Fibroblast of pulmonary artery (primary cell): ENCODE data around the gene MAN2A1.
A peak's percentile ranks its signal among the peaks of the same experiment; 100 is the strongest.

ENCODE experiments used
- DNase-seq: peaks from one replicate; pipeline ENCODE4 v3.0.0-alpha.2; 2010; ENCODE audit warnings: low read depth
- H3K4me3 ChIP-seq: replicated peaks from 2 replicates; pipeline ENCODE4 v1.5.1; 2011; ENCODE audit warnings: low read depth, mild to moderate bottlenecking, control low read depth, low read length, moderate library complexity
- CTCF ChIP-seq: IDR thresholded peaks from 2 replicates; pipeline ENCODE4 v1.5.1; 2011; ENCODE audit warnings: mild to moderate bottlenecking, control low read depth, low read length, inconsistent platforms; ENCODE audit errors: missing control alignments

MAN2A1 gene

DNA sequence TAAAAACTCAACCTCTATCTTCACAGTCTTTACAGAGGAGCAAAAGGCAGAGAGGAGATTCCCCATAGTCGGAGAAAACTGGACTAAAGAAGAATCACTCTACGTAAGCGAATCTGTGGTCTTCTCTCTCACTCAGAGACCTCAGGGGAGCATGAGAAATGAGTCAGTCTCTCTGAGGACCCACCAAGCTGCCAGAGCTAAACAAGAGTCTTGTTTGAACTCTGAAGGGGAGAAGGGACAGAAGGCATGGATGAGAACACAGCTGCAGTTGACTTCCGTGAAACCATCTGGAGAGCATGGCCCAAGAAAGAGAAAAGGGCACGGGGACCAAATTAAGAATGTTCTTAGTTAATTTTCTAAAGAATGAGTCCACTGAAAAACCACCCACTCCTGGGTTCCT lies 12.8 kb upstream of the MAN2A1 start:
- no peak for DNase-seq
- H3K4me3 ChIP-seq, result no peak overlapping the region
- TF ChIP-seq CTCF, result no peak

GRCh38 chr5:109678447-109678846 lies 11.3 kb upstream of the MAN2A1 start:
- no peak overlapping the region for H3K4me3 ChIP-seq
- no peak for DNase-seq
- TF ChIP-seq CTCF, result no peak

DNA sequence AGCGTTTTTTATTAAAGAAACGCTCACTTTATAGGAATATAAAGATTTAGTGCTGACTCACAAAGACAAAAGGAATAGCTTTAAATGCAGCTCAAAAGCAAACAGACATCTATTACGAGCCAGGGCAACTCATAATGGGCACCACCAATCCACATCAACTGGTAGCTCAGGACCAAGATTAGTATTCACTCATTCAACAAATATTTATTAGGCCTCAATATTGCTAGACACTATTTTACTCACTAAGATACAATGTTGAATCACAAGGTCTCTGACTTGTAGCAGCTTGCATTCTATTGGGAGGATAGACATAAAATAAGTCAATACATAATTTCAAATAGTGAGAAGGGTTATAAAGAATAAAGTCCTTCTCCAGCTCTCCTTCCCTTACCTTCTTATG lies 8.0 kb upstream of the MAN2A1 start:
- TF ChIP-seq CTCF, result no peak
- H3K4me3 ChIP-seq, result no peak overlapping the region
- no peak for DNase-seq

- H3K4me3 ChIP-seq, result no peak overlapping the region
- no peak for TF ChIP-seq CTCF
- no peak for DNase-seq
These were observed 7.3 kb upstream of the MAN2A1 start for GRCh38 chr5:109682383-109682782.

GRCh38 chr5:109685916-109686315 lies 3.8 kb upstream of the MAN2A1 start:
- TF ChIP-seq CTCF, result no peak
- no peak for DNase-seq
- H3K4me3 ChIP-seq, result no peak overlapping the region

- H3K4me3 ChIP-seq, result peak overlapping the region; percentile 82
- DNase-seq, result peak; percentile 43
- peak; percentile 43 for TF ChIP-seq CTCF
These were observed 1.1 kb upstream of the MAN2A1 start for GRCh38 chr5:109688630-109688969.

DNA sequence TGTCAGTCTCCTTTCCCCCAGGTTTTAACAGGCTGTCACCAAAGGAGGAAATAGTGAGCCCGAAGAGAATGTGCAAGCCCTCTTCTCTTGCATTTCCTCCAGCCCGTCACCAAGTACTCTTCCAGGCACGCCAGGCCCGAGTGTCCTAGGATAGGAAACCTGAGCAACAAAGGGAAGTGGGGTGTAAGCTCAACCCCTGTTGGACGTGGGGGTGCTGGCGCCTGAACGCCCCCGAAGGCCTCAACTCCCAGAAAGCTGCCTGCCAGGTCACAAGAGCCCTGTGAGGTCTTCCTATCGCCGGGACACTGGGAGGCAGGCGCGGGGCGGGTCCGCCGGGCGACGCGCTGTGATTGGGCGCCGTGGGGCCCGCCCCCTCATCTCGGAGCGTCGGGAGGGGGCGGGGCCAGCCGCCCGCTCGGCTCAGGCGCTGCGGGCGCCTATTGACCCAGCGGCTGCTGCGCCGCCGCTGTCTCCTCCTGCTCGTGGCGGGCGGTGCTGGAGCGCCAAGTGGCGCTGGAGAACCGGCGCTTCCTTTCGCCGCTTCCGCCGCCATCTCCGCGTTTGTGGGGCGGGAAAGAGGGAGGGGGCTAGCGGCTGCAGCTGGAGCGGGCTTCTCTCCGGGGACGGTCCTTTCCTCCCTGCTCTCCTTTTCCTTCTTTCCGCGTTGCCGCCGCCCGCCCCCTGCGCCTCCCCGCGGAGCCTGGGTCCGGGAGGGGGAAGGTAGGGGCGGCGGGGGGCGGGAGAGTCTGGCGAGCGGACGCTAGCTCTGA lies 572 bp upstream of the MAN2A1 start:
- peak overlapping the region; percentile 82 for H3K4me3 ChIP-seq
- no peak for TF ChIP-seq CTCF
- peak; percentile 90 for DNase-seq
